Raji (cell line): ENCODE measurements around the gene HOXA11.

Experiments used
- POLR2A ChIP-seq: IDR thresholded peaks from 2 replicates; pipeline ENCODE4 v1.6.1; 2011; ENCODE audit warnings: low read depth, low read length, control low read depth; ENCODE audit not compliant: insufficient read depth

Gene HOXA11

GRCh38 chr7:27180431-27181420 is 4.3 kb downstream of the HOXA11 start:
- no peak for TF ChIP-seq POLR2A

GRCh38 chr7:27179503-27180430 is 5.3 kb downstream of the HOXA11 start:
- TF ChIP-seq POLR2A = no peak

GRCh38 chr7:27179030-27179429 is 6.0 kb downstream of the HOXA11 start:
- TF ChIP-seq POLR2A = no peak

GRCh38 chr7:27178366-27178765 is 6.7 kb downstream of the HOXA11 start:
- no peak for TF ChIP-seq POLR2A

- TF ChIP-seq POLR2A = no peak
These were observed 7.2 kb downstream of the HOXA11 start for GRCh38 chr7:27177795-27178320.

GRCh38 chr7:27176962-27177794 is 7.9 kb downstream of the HOXA11 start:
- TF ChIP-seq POLR2A = no peak

- no peak for TF ChIP-seq POLR2A
These were observed 8.5 kb downstream of the HOXA11 start for GRCh38 chr7:27176524-27176845.

- no peak for TF ChIP-seq POLR2A
These were observed 9.2 kb downstream of the HOXA11 start for GRCh38 chr7:27175626-27176523.

GRCh38 chr7:27174874-27175625 is 10.0 kb downstream of the HOXA11 start:
- no peak for TF ChIP-seq POLR2A

GRCh38 chr7:27173956-27174873 is 10.8 kb downstream of the HOXA11 start, which contains the start of gene HOXA10:
Gene HOXA10, minus strand, starts transcription at chr7:27174320. Its CDS starts 14 bp downstream, at chr7:27174306.
- TF ChIP-seq POLR2A = no peak

- TF ChIP-seq POLR2A = no peak
These were observed 11.5 kb downstream of the HOXA11 start for GRCh38 chr7:27173511-27173955.
